ACHN (cell line): ENCODE measurements around the gene MAN2B1.
"Not testable (repeated sequence)": the region's sequence is repeated elsewhere in the genome, so short reads cannot be mapped to it uniquely, and the experiment has no call there.

Experiments used
- DNase-seq: peaks from one replicate; pipeline ENCODE4 v3.0.0-alpha.2; 2015
- in situ Hi-C: cut with HindIII; loops from 2 replicates; pipeline ENCODE4 v1.10.0; 2017; ENCODE audit warnings: low sequenced_read_pairs, low pct_ligation_motif_present, low pct_unique_long_range_greater_than_20kb

Gene MAN2B1

DNA sequence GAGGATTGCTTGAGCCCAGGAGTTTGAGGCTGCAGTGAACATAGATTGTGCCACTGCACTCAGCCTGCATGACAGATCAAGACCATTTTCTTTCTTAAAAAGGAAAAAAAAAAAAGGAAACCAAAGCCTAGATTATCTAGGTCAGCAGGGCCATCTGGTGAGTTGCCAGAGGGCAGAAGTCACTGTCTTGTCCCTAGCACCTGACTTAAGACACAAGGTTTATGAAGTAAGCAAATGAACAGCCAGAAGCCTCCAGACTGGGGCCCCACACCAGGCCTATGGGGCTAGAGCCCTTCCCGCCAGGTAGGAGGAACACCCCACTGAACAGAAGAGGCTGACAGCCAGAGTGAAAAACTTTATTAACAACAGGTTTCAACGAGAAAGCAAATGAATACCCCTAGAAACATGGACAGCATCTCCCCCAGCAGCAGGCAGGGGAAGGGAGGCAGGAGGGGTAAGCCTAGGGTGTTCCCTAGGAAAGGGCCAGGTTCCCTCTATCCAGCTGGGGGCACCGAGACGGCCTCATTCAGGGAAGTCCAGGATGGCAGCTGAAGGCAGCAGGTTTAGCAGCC lies 1.3 kb upstream of the MAN2B1 start:
- DNase-seq, result no peak
- in situ Hi-C loops, result no loop called here

DNA sequence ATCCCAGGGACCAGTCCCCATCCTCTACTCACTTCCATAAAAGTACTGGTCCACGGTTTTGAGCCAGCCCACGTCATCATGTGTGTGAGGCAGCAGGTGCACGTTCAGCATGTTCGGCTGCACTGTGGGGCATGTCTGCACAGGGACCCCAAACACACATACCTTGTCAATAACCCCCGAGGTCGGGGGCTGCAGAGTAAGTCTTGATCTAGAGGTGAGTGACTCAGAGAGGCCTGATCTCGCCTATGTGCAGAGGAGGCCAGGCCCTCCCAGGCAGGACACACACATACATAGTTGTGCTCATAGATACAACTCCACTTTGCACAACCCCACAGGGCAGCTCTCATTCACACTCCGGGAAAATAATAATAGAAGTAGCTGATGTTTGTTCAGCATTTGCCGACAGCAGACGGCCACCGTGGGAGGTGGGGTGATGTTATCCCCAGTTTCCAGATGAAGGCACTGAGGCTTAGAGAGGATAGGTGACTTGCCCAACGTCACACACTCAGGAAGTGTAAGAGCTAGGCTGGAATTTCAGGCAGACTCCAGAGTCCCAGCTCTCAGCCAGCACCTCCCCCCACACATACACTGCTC lies 774 bp downstream of the MAN2B1 start:
- in situ Hi-C loops, result no loop called here
- no peak for DNase-seq

DNA sequence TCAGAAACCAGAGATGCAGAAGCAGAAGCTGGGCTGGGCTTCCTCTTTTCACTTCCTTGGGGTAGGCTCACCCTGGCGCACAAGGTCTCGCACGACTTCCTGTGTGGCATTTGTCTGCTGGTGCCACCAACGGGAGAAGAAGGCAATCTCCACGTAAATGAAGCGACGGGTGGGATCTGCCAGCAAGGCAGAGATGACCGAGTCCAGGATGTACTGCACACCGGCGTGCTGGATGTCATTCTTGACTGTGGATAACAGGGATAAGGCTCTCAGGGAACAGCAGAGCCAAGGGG lies 1.3 kb downstream of the MAN2B1 start:
- in situ Hi-C loops, result no loop called here
- DNase-seq, result no peak

DNA sequence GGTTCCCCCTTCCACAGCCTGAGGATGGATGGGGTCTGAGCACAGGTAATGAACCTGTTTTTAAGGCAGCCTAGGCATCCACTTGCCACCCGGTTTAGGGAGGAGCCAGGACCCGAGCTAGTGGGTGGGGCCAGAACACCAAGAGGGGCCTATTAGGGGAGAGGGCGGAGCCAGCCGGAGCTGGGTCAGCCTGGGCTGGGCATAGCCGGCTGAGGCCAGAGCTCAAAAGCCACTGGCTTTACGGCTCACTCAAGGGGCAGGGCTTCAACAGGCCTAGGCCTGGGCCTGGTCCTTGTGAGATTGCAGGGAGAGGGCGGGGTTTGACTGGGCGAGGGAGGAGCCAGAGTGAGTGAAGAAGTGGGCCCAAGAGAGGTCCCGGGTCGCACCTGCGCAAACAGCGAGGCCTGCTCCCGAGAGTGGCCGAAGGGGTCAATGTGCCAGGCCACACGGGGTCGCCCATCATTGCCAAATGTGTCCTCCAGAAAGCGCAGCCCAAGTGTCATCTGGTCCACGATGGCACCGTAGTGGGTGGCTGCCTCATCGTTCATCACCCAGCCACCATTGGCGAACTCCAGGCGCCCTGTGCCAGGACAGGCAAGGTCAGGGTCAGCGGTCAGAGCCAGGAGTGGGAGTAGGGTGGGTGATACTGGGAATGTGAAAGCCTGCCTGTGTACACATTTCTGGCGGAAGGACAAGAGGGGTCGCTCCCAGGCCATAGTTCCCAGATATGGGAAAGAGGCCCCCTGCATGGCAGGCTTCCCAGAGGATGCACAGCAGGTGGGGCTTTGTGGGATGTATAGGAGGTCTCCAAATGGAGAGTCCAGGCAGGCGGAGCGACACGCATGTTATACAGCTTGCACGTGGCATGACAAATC lies 1.9 kb downstream of the MAN2B1 start:
- no peak for DNase-seq
- in situ Hi-C loops, result no loop called here

DNA sequence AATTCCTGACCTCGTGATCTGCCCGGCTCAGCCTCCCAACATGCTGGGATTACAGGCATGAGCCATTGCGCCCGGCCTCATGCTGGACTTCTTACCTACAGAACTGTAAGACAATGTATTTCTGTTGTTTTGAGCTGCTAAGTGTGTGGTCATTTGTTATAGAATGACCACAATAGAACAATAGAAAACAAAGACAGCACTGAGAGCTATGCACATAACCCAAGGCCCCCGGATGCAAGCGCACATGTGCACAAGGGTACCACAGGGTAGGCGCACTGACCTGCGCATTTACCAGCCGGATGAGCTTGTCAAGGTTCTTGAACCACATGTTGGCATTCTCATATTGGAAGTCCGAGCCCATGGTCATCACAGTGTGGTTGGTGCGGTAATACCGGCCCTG lies 5.6 kb downstream of the MAN2B1 start:
- DNase-seq, result no peak
- in situ Hi-C loops, result no loop called here

DNA sequence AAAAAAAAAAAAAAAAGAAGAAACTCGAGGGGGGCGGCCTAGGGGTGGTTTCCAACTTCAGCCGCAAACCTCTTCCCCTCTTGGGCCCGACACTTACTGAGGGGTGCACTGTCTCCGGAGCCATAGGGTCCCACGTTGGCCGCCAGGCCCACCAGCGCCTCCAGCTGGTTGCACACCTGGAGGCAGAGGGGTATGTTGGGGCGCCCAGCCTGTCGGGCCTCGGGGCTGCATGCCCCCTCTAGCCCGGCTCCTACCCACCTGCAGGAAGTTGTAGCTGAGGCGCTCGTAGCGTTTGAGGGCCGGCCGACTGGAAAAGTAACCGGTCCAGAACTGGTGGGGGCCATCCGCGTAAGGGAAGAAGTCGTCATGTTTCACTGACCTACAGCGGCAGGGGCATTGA lies 8.6 kb downstream of the MAN2B1 start:
- in situ Hi-C loops, result no loop called here
- no peak for DNase-seq

DNA sequence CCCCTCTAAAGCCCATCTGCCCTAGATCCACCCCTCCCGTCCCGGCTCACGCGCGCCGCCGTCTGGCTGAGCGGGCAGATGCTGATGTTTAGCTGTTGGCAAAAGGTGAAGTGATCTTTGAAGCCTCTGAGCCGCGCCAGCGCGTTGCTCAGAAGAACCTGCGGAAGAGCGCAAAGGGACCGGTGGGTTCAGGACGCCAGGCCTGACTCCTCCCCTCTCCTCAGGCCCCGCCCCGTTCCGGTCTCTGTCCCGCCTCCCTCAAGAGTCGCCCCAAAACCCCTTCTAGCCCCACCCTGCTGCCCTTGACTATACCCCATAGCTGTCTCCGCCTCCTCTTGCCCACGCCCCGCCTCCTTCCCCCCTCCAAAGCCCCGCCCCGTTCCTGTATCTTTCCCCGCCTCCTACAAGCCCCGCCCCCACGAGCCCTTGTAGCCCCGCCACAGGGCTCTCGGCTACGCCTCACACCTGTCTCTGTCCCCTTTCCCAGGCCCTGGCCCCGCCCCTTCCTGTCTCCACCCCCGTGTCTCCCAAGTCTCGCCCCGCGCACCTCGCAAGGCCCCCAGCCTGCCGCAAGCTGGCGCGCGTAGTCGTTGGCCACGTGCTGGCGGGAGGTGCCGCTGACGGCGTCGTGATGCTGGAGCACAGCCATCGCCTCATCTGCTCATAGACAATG lies 9.5 kb downstream of the MAN2B1 start:
- DNase-seq, result no peak
- in situ Hi-C loops, result no loop called here

DNA sequence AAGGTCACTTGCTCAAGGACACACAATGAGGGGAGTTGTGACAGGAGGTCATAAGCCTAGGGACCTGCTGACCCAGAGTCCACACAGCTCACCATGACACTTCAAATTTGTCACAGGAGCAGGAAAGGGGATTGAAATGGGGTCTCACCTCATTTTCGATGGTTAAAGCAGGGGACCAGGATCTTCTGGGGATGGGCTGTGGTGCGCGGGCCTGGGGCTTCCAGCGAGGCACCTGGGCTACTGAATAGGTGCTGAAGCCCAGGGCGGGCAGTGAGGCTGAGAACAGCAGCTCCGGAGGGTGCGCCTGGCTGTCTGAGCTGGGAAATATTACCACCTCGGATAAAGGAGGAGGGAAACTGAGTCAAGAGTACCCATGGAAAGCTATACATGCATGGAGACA lies 11.0 kb downstream of the MAN2B1 start:
- DNase-seq, result no peak
- in situ Hi-C loops, result no loop called here

DNA sequence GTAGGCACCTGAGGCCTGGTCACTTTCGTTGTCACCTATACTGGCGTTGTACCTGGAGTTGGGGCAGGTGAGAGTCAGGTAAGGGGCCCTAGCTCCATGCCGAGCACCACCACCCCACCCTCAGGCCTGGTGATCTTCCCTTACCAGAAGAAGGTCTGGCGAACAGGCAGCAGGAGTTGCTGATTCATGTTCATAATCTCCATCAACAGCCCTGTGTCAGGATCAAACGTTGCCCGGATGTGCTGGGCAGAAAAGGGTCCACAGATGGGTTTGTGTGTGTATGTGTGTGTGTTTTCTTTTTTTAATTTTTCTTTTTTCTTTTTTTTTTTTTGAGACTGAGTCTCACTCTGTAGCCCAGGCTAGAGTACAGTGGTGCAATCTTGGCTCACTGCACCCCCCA lies 14.3 kb downstream of the MAN2B1 start:
- in situ Hi-C loops, result no loop called here
- no peak for DNase-seq

DNA sequence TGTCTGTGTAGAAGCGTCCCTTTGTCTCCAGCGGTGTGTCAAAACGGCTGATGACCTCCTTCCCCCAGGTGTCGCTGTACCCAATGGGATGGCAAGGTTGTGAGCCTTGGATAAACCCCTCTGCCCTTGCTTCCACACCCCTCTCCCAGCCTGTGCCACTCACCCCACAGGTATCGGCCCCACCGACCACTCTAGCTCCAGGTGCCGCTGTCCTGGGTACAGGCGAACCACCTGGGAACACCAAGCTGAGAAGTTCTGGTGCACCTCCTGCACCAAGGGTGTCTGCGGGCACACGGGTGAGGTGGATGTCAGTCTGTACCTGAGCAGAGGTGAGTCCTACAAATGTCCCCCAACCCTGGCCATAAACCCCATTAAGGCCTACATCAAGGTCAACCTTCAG lies 16.6 kb downstream of the MAN2B1 start:
- in situ Hi-C loops, result no loop called here
- DNase-seq, result no peak

DNA sequence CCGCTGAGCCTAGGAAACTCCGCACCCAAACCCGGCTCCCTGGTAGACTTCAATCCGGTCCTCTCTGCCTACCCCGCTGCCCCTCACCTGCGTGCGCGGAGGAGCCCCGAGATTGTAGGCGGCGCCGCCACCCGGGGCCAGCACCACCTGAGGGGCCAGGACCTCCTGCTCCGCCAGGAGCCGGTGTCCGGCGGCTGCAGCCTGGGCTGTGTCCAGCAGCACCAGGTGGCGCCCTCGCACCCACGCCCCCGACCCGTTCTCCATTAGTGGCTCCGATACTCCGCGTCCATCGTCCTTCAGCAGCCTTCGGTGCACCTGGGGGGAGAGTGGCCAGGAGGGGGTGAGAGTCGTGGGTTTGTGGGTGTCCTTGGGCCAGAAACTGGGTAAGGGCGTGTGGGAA lies 18.5 kb downstream of the MAN2B1 start:
- in situ Hi-C loops, result no loop called here
- no peak for DNase-seq

DNA sequence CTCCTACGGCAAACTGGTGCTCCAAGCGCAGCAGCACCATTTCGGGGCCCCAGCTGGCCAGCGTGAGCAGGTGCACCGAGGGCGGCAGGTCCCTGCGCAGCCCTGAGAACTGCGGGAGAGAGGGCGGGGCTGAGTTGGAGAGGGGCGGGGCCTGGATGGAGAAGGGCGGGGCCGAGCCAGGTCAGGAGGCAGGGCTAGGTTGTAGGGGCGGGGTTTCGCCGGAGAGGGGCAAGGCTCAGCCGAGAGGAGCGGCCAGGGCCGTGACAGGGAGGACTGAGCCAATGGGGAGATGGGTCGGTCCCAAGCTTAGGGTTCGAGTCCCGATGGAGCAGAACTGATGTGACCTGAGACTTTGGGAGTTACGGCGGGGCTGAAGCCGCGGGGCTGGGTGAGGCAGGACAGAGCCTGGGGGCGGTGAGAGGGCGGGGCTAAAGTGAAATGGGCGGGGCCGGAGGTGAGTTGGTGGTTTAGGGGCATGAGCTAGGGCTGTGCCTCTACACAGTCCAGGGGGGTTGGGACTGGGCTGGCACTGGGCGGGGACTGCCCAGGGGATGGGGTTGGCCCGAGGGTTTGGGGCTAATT lies 19.0 kb downstream of the MAN2B1 start:
- no peak for DNase-seq
- in situ Hi-C loops, result no loop called here

DNA sequence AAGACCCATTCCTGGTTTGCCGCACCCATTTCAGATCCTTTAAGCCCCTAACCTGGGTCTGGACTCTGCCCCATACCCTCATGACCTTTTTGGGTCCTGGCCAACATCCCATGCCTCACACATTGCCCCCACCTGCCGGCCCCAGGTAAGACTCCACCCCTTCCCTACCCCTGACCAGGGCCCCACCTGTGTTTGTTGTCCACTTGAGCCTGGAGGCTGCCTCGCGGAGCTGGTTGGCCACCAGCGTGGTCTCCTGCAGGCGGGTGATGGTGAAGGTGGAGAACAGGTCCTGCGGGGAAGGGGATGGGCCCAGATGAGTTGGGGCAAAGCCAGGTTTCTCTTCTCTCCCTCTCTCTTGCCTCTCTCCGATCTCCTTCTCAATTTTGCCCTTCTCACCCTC lies 19.5 kb downstream of the MAN2B1 start:
- in situ Hi-C loops, result no loop called here
- DNase-seq, result no peak

DNA sequence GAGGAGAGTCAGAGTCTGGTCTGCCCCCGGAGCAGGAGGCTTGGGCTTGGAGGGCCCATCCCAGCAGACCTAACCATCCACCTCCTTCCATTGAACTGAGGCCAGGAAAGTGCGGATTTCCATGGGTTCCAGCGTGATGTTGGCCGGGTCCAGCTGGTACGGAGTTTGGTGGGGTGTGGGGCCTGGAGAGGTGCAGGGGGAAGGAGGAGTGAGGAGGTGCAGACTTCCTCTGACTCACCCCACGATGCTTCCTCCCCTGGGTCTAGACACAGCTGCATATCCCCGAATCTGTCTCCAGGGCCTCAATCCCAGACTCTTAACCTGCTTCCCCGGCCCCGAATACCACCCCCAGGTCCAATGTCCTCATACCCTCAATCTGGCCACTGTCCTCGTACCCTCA lies 20.0 kb downstream of the MAN2B1 start:
- in situ Hi-C loops, result no loop called here
- DNase-seq, result no peak

DNA sequence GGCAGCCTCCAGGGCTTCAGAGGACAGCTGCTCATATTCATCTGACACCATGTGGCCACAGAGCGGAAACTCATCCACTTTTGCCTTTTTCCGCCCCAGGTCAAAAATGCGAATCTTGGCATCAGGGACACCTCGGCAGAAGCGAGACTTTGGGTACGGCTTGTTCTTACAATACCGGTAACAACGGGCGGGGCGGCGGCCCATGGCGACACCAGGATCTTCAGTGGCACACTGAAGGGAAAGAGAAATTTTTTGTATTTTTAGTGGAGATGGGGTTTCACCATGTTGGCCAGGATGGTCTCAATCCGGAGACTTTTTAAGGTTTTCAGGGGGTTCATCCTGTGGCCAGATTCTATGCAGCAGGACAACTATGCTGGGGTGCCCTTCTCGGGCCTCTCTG lies 22.8 kb downstream of the MAN2B1 start:
- in situ Hi-C loops, DNase-seq: not testable (repeated sequence)

DNA sequence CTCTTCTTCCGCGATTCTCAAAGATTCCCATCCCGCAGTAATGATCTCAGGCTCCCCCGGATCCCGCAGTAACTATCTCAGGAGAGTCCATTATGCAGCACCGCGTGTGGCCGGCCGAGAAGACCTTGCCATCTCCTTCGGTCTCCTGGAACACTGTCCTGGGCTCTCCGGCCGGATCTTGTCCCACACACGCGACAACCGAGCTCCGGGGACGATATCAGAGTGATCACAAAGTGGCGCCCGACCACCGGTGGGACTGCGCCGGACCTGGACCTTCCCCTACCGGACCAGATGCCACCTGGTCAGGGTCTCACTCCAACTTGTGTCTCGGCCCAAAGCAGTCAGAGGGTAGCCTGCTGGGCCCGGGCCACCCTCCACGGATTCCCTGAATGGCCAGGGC lies 24.0 kb downstream of the MAN2B1 start:
- in situ Hi-C loops, result no loop called here
- DNase-seq, result no peak

DNA sequence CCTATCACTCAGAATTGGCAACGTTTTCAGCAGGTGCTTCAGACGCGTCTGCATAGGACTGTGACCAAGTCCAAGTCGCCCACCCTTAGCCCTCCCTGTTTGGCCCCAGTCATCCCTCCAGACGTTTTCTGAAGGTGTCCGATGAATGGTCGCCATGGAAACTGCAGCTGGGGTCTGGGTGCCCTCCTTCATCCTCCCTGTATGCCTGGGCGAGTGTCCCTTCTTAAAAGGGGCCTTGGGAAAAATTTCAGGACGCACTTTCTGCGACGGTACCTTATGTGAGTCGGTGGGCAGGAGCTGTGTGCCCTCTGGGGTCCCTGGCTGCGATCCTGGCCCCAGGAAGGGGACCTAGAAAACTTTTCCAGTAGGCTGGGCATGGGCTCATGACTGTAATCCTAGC lies 25.1 kb downstream of the MAN2B1 start:
- in situ Hi-C loops, result no loop called here
- no peak for DNase-seq

DNA sequence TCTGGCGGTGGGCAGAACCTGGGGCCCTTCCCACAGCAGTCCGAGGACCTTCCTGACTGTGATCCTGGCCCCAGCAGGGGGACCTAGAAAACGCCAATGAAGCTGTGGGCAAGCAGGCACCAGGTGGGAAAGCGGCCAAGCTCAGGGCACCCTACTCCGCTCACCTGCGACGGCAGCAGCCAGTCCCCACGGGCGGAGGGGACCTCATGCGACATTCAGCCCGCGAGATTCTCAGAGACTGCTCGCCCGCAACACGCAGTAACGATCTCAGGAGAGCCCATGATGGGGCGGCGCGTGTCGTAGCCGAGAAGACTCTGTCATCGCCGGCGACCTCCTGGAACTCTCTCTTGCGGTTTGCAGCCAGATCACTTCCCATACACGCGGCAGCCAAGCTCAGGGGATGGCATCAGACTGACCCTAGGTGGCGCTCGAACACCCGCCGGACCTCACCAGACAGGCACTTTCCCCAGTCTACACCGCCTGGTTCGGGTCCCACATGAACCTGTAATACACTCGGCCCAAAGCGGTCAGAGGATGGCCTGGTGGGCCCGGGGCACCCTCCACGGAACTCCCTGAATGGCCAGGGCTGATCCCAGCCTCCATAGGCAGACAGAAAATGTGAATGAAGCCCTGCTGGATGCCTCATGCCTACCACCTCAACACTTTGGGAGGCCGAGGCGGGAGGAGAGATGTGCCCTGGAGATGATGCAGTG lies 26.5 kb downstream of the MAN2B1 start:
- DNase-seq, result no peak
- in situ Hi-C loops, result no loop called here
